Measurements from ENCODE around the gene FCN1.

Gene FCN1

GRCh38 chr9:134877541-134877940 lies 40.2 kb downstream of the FCN1 start:
- Mint-ChIP-seq H3K36me3 (ENCODE audit: low read depth) (no peaks in the 10 kb centered on the region), H3K27ac (no peak overlapping the region), H3K4me3 (no peak overlapping the region), H3K27me3 (peaks cover 7% of the 10 kb centered on the region), H3K9me3 (no peaks in the 10 kb centered on the region), H3K4me1 (ENCODE audit: low read depth) (no peaks in the 10 kb centered on the region)
- no peak for DNase-seq

GRCh38 chr9:134875371-134875770 lies 42.3 kb downstream of the FCN1 start:
- Mint-ChIP-seq H3K36me3 (ENCODE audit: low read depth) (no peaks in the 10 kb centered on the region), H3K27me3 (peaks cover 7% of the 10 kb centered on the region), H3K4me1 (ENCODE audit: low read depth) (no peaks in the 10 kb centered on the region), H3K4me3 (no peak overlapping the region), H3K27ac (no peak overlapping the region), H3K9me3 (no peaks in the 10 kb centered on the region)
- DNase-seq = no peak

- no peaks in the 10 kb centered on the region for H3K9me3 Mint-ChIP-seq
- no peak overlapping the region for H3K27ac Mint-ChIP-seq
- no peak for DNase-seq
- H3K36me3 Mint-ChIP-seq (ENCODE audit: low read depth) = no peaks in the 10 kb centered on the region
- H3K4me3 Mint-ChIP-seq = no peak overlapping the region
- no peaks in the 10 kb centered on the region for H3K4me1 Mint-ChIP-seq (ENCODE audit: low read depth)
- peaks cover 7% of the 10 kb centered on the region for H3K27me3 Mint-ChIP-seq
These were observed 45.1 kb downstream of the FCN1 start for GRCh38 chr9:134872482-134873231.

GRCh38 chr9:134871697-134872340 lies 45.9 kb downstream of the FCN1 start:
- H3K36me3 Mint-ChIP-seq (ENCODE audit: low read depth) = no peaks in the 10 kb centered on the region
- no peak overlapping the region for H3K27ac Mint-ChIP-seq
- no peaks in the 10 kb centered on the region for H3K4me1 Mint-ChIP-seq (ENCODE audit: low read depth)

GRCh38 chr9:134870746-134871662 lies 46.7 kb downstream of the FCN1 start:
- no peaks in the 10 kb centered on the region for H3K4me1 Mint-ChIP-seq (ENCODE audit: low read depth)
- no peak for DNase-seq
- no peaks in the 10 kb centered on the region for H3K36me3 Mint-ChIP-seq (ENCODE audit: low read depth)
- no peaks in the 10 kb centered on the region for H3K27me3 Mint-ChIP-seq
- H3K9me3 Mint-ChIP-seq = no peaks in the 10 kb centered on the region
- no peak overlapping the region for H3K4me3 Mint-ChIP-seq
- H3K27ac Mint-ChIP-seq = no peak overlapping the region

More at GRCh38 chr9:134871697-134872340, 45.9 kb downstream of the FCN1 start:
- no peak overlapping the region for H3K4me3 Mint-ChIP-seq
- no peak for DNase-seq
- H3K27me3 Mint-ChIP-seq = no peaks in the 10 kb centered on the region
- H3K9me3 Mint-ChIP-seq = no peaks in the 10 kb centered on the region

- Mint-ChIP-seq H3K36me3 (ENCODE audit: low read depth) (no peaks in the 10 kb centered on the region), H3K4me3 (no peak overlapping the region), H3K27me3 (no peaks in the 10 kb centered on the region), H3K27ac (no peak overlapping the region), H3K4me1 (ENCODE audit: low read depth) (no peaks in the 10 kb centered on the region), H3K9me3 (no peaks in the 10 kb centered on the region)
- no peak for DNase-seq
These were observed 47.4 kb downstream of the FCN1 start for GRCh38 chr9:134870301-134870694.

- no peak for DNase-seq
- H3K27ac Mint-ChIP-seq = no peak overlapping the region
These were observed 48.0 kb downstream of the FCN1 start for GRCh38 chr9:134869554-134870300.

GRCh38 chr9:134868751-134869553 lies 48.8 kb downstream of the FCN1 start:
- DNase-seq = no peak
- Mint-ChIP-seq H3K36me3 (ENCODE audit: low read depth) (no peaks in the 10 kb centered on the region), H3K27me3 (peaks cover 2% of the 10 kb centered on the region), H3K27ac (no peak overlapping the region), H3K4me3 (no peak overlapping the region), H3K4me1 (ENCODE audit: low read depth) (no peaks in the 10 kb centered on the region), H3K9me3 (no peaks in the 10 kb centered on the region)

More at GRCh38 chr9:134869554-134870300, 48.0 kb downstream of the FCN1 start:
- H3K9me3 Mint-ChIP-seq = no peaks in the 10 kb centered on the region
- H3K36me3 Mint-ChIP-seq (ENCODE audit: low read depth) = no peaks in the 10 kb centered on the region
- no peak overlapping the region for H3K4me3 Mint-ChIP-seq
- H3K4me1 Mint-ChIP-seq (ENCODE audit: low read depth) = no peaks in the 10 kb centered on the region
- H3K27me3 Mint-ChIP-seq = no peaks in the 10 kb centered on the region

- H3K4me1 Mint-ChIP-seq (ENCODE audit: low read depth) = no peaks in the 10 kb centered on the region
- H3K4me3 Mint-ChIP-seq = no peak overlapping the region
These were observed 49.6 kb downstream of the FCN1 start for GRCh38 chr9:134867917-134868750.

GRCh38 chr9:134864821-134865190 lies 52.9 kb downstream of the FCN1 start:
- no peak overlapping the region for H3K27ac Mint-ChIP-seq
- peaks cover 2% of the 10 kb centered on the region for H3K9me3 Mint-ChIP-seq
- H3K27me3 Mint-ChIP-seq = peaks cover 16% of the 10 kb centered on the region
- no peaks in the 10 kb centered on the region for H3K4me1 Mint-ChIP-seq (ENCODE audit: low read depth)
- DNase-seq = no peak
- no peak overlapping the region for H3K4me3 Mint-ChIP-seq
- H3K36me3 Mint-ChIP-seq (ENCODE audit: low read depth) = no peaks in the 10 kb centered on the region

More at GRCh38 chr9:134867917-134868750, 49.6 kb downstream of the FCN1 start:
- H3K9me3 Mint-ChIP-seq = no peaks in the 10 kb centered on the region
- no peak for DNase-seq
- no peaks in the 10 kb centered on the region for H3K36me3 Mint-ChIP-seq (ENCODE audit: low read depth)
- H3K27ac Mint-ChIP-seq = no peak overlapping the region
- H3K27me3 Mint-ChIP-seq = peaks cover 3% of the 10 kb centered on the region

- DNase-seq = no peak
- Mint-ChIP-seq H3K4me3 (no peak overlapping the region), H3K9me3 (peaks cover 2% of the 10 kb centered on the region), H3K36me3 (ENCODE audit: low read depth) (no peaks in the 10 kb centered on the region), H3K27me3 (peaks cover 16% of the 10 kb centered on the region), H3K4me1 (ENCODE audit: low read depth) (no peaks in the 10 kb centered on the region), H3K27ac (no peak overlapping the region)
These were observed 53.5 kb downstream of the FCN1 start for GRCh38 chr9:134863941-134864820.

- Mint-ChIP-seq H3K27ac (no peak overlapping the region), H3K4me1 (ENCODE audit: low read depth) (peaks cover 5% of the 10 kb centered on the region), H3K36me3 (ENCODE audit: low read depth) (no peaks in the 10 kb centered on the region), H3K9me3 (peaks cover 2% of the 10 kb centered on the region), H3K4me3 (no peak overlapping the region), H3K27me3 (peaks cover 16% of the 10 kb centered on the region)
- no peak for DNase-seq
These were observed 54.3 kb downstream of the FCN1 start for GRCh38 chr9:134863306-134863902.
